ENCODE results near the gene CCDC12. TPM values are rescaled to one million over a fixed set of nuclear protein-coding genes. Genes with fewer than 3 reads are reported as not detected.
"Not testable (repeated sequence)": the region's sequence is repeated elsewhere in the genome, so short reads cannot be mapped to it uniquely, and the experiment has no call there.

CCDC12 gene
- total RNA-seq, 1 donor from 2014 or later = 60.3 TPM

GRCh38 chr3:46916799-46917198 is 59.7 kb downstream of the CCDC12 start:
- DNase-seq (ENCODE audit: low read depth) = no peak
- no peak overlapping the region for H3K4me3 ChIP-seq (ENCODE audit: low read depth, low read length)
- no peak for TF ChIP-seq CTCF (conservative IDR thresholded peaks at IDR 0.05; ENCODE audit: low read depth, low read length)

GRCh38 chr3:46916278-46916677 is 60.3 kb downstream of the CCDC12 start:
- DNase-seq (ENCODE audit: low read depth) = no peak
- H3K4me3 ChIP-seq (ENCODE audit: low read depth, low read length) = no peak overlapping the region
- TF ChIP-seq CTCF (conservative IDR thresholded peaks at IDR 0.05; ENCODE audit: low read depth, low read length) = no peak

GRCh38 chr3:46915297-46915822 is 61.2 kb downstream of the CCDC12 start:
- TF ChIP-seq CTCF (conservative IDR thresholded peaks at IDR 0.05; ENCODE audit: low read depth, low read length) = no peak
- H3K4me3 ChIP-seq (ENCODE audit: low read depth, low read length) = no peak overlapping the region
- DNase-seq (ENCODE audit: low read depth) = no peak

GRCh38 chr3:46914849-46915248 is 61.7 kb downstream of the CCDC12 start:
- no peak for DNase-seq (ENCODE audit: low read depth)
- TF ChIP-seq CTCF (conservative IDR thresholded peaks at IDR 0.05; ENCODE audit: low read depth, low read length) = no peak
- H3K4me3 ChIP-seq (ENCODE audit: low read depth, low read length) = no peak overlapping the region

GRCh38 chr3:46913644-46914043 is 62.9 kb downstream of the CCDC12 start:
- no peak for TF ChIP-seq CTCF (conservative IDR thresholded peaks at IDR 0.05; ENCODE audit: low read depth, low read length)
- no peak overlapping the region for H3K4me3 ChIP-seq (ENCODE audit: low read depth, low read length)
- DNase-seq (ENCODE audit: low read depth) = peak; percentile 59

- DNase-seq (ENCODE audit: low read depth) = no peak
- no peak overlapping the region for H3K4me3 ChIP-seq (ENCODE audit: low read depth, low read length)
- TF ChIP-seq CTCF (conservative IDR thresholded peaks at IDR 0.05; ENCODE audit: low read depth, low read length) = no peak
These were observed 63.6 kb downstream of the CCDC12 start for GRCh38 chr3:46912986-46913385.

- not testable (repeated sequence) for DNase-seq (ENCODE audit: low read depth); H3K4me3 ChIP-seq (ENCODE audit: low read depth, low read length)
These were observed 65.6 kb downstream of the CCDC12 start for GRCh38 chr3:46910914-46911313.
